Small intestine (tissue), 7 donors: ENCODE measurements around the gene LTV1. TPM values are rescaled to one million over a fixed set of nuclear protein-coding genes. Genes with fewer than 3 reads are reported as not detected.

ENCODE experiments used
- DNase-seq, 2 donors: peaks; one replicate each; pipeline versions ENCODE4 v3.0.0 to v3.0.0-alpha.2; 2013
- FAIRE-seq: peaks from 2 replicates; lab custom pipeline; 2012; peaks lifted over from hg19 to GRCh38; lab: Jason Lieb, UNC
- H3K27ac ChIP-seq, 3 donors: one replicate each; pipeline ENCODE4 v1.5.1; 2013; ENCODE audit warnings: low read length in 2 of 3, mild to moderate bottlenecking in 2 of 3, control low read depth in 1 of 3, inconsistent platforms in 1 of 3, low read depth in 1 of 3, moderate library complexity in 1 of 3
- H3K27me3 ChIP-seq, 3 donors: one replicate each; pipeline ENCODE4 v1.6.1; 2013; ENCODE audit warnings: low read length in 3 of 3, inconsistent platforms in 1 of 3; ENCODE audit not compliant: control insufficient read depth in 3 of 3, insufficient read depth in 3 of 3
- H3K36me3 ChIP-seq, 3 donors: one replicate each; pipeline ENCODE4 v1.6.1; 2013; ENCODE audit warnings: low read length in 3 of 3, inconsistent platforms in 1 of 3, low read depth in 1 of 3, mild to moderate bottlenecking in 1 of 3, moderate library complexity in 1 of 3; ENCODE audit not compliant: control insufficient read depth in 3 of 3, insufficient read depth in 2 of 3
- H3K4me1 ChIP-seq, 3 donors: one replicate each; pipeline ENCODE4 v1.6.1; 2013; ENCODE audit warnings: low read length in 2 of 3, inconsistent platforms in 1 of 3, low read depth in 1 of 3, mild to moderate bottlenecking in 1 of 3, moderate library complexity in 1 of 3; ENCODE audit not compliant: control insufficient read depth in 3 of 3, insufficient read depth in 2 of 3
- H3K4me3 ChIP-seq, 3 donors: one replicate each; pipeline ENCODE4 v1.5.1; 2013; ENCODE audit warnings: low read length in 3 of 3, control low read depth in 1 of 3, inconsistent platforms in 1 of 3, low read depth in 1 of 3, mild to moderate bottlenecking in 1 of 3, moderate library complexity in 1 of 3
- H3K9me3 ChIP-seq, 2 donors: one replicate each; pipeline ENCODE4 v1.6.1; 2013; ENCODE audit warnings: low read depth in 1 of 2, low read length in 1 of 2; ENCODE audit not compliant: control insufficient read depth in 2 of 2, insufficient read depth in 1 of 2
- WGBS, 3 donors: extraction: QIAGEN DNeasy Blood & Tissue Kit; methylation state at CpG; one replicate each; pipeline ENCODE4 v1.1.7; 2013; 5-methylcytosine and 5-hydroxymethylcytosine counted together
- polyA plus RNA-seq, 4 donors: library from polyadenylated mRNA; stranded (reverse) in 3 of 4; unstranded in 1 of 4; fragments of 200-250 nt in 3 of 4; fragments of 120-200 nt in 1 of 4; gene quantifications; one replicate each; pipeline versions ENCODE4 v1.2.1 to v1.2.3, GENCODE V29; 2013
- donor health status: healthy with polysubstance abuse.
- donor health status: control.
- donor health status: control.
- donor health status: Bipolar disorder and iron deficiency.
- donor health status: healthy.

LTV1 gene
- polyA plus RNA-seq, 4 donors: 17.3 to 25.7 (median 21.2) TPM

GRCh38 chr6:143807103-143807772, 35.9 kb upstream of the LTV1 start:
- Histone ChIP-seq H3K36me3 (peaks cover 0 to 28% (median 0%) of the 10 kb centered on the region in 3 donors), H3K27ac (no peak overlapping the region), H3K4me3 (no peak overlapping the region), H3K4me1 (no peaks in the 10 kb centered on the region), H3K27me3 (no peaks in the 10 kb centered on the region), H3K9me3 (no peaks in the 10 kb centered on the region)
- FAIRE-seq: no peak
- no peak for DNase-seq
- WGBS, 3 donors: 86 to 94% (median 90%) methylated on average over 6 of the region's 6 CpGs

GRCh38 chr6:143810745-143811144, 32.4 kb upstream of the LTV1 start:
- 95 to 98% (median 97%) methylated on average over 2 of the region's 2 CpGs for WGBS, 3 donors
- no peak for FAIRE-seq

GRCh38 chr6:143811501-143812157, 31.5 kb upstream of the LTV1 start:
- Histone ChIP-seq H3K4me3 (no peak overlapping the region), H3K27me3 (no peaks in the 10 kb centered on the region), H3K36me3 (peaks cover 0 to 24% (median 2%) of the 10 kb centered on the region in 3 donors), H3K4me1 (no peaks in the 10 kb centered on the region), H3K9me3 (no peaks in the 10 kb centered on the region), H3K27ac (peak overlapping the region in 1 of 3 donors; percentile 51)
- WGBS, 3 donors: 82 to 96% (median 89%) methylated on average over 2 of the region's 2 CpGs
- DNase-seq (no peak), FAIRE-seq (no peak)

More at GRCh38 chr6:143810745-143811144, 32.4 kb upstream of the LTV1 start:
- H3K27ac ChIP-seq: no peak overlapping the region
- no peak overlapping the region for H3K4me3 ChIP-seq
- peaks cover 0 to 27% (median 2%) of the 10 kb centered on the region in 3 donors for H3K36me3 ChIP-seq
- no peaks in the 10 kb centered on the region for H3K9me3 ChIP-seq
- H3K4me1 ChIP-seq: no peaks in the 10 kb centered on the region
- no peaks in the 10 kb centered on the region for H3K27me3 ChIP-seq
- DNase-seq: no peak

GRCh38 chr6:143817621-143818020, 25.5 kb upstream of the LTV1 start:
- Histone ChIP-seq H3K27me3 (no peaks in the 10 kb centered on the region), H3K9me3 (no peaks in the 10 kb centered on the region), H3K27ac (no peak overlapping the region), H3K4me3 (no peak overlapping the region), H3K36me3 (peaks cover 0 to 37% (median 0%) of the 10 kb centered on the region in 3 donors), H3K4me1 (no peaks in the 10 kb centered on the region)
- DNase-seq (no peak), FAIRE-seq (no peak)

- Histone ChIP-seq H3K9me3 (no peaks in the 10 kb centered on the region), H3K27ac (no peak overlapping the region), H3K4me1 (no peaks in the 10 kb centered on the region), H3K36me3 (peaks cover 0 to 34% (median 2%) of the 10 kb centered on the region in 3 donors), H3K27me3 (no peaks in the 10 kb centered on the region), H3K4me3 (no peak overlapping the region)
- DNase-seq (no peak), FAIRE-seq (no peak)
- 83 to 95% (median 91%) methylated on average over 6 of the region's 6 CpGs for WGBS, 3 donors
Measured at GRCh38 chr6:143821359-143821758, 21.8 kb upstream of the LTV1 start.

GRCh38 chr6:143822584-143823024, 20.5 kb upstream of the LTV1 start:
- WGBS, 3 donors: 70 to 77% (median 73%) methylated on average over 3 of the region's 3 CpGs
- FAIRE-seq: no peak

GRCh38 chr6:143823548-143823947, 19.6 kb upstream of the LTV1 start:
- no peak for DNase-seq
- H3K36me3 ChIP-seq: peaks cover 0 to 26% (median 4%) of the 10 kb centered on the region in 3 donors
- 80 to 89% (median 88%) methylated on average over 6 of the region's 6 CpGs for WGBS, 3 donors
- no peaks in the 10 kb centered on the region for H3K4me1 ChIP-seq
- FAIRE-seq: no peak
- H3K27ac ChIP-seq: no peak overlapping the region
- H3K4me3 ChIP-seq: no peak overlapping the region
- no peaks in the 10 kb centered on the region for H3K9me3 ChIP-seq
- no peaks in the 10 kb centered on the region for H3K27me3 ChIP-seq

More at GRCh38 chr6:143822584-143823024, 20.5 kb upstream of the LTV1 start:
- no peak overlapping the region for H3K27ac ChIP-seq
- H3K4me3 ChIP-seq: no peak overlapping the region
- peaks cover 0 to 31% (median 2%) of the 10 kb centered on the region in 3 donors for H3K36me3 ChIP-seq
- no peaks in the 10 kb centered on the region for H3K4me1 ChIP-seq
- no peak for DNase-seq
- no peaks in the 10 kb centered on the region for H3K9me3 ChIP-seq
- H3K27me3 ChIP-seq: no peaks in the 10 kb centered on the region

GRCh38 chr6:143828572-143828971, 14.6 kb upstream of the LTV1 start:
- Histone ChIP-seq H3K36me3 (peaks cover 0 to 7% (median 5%) of the 10 kb centered on the region in 3 donors), H3K27me3 (no peaks in the 10 kb centered on the region), H3K27ac (no peak overlapping the region), H3K4me3 (no peak overlapping the region), H3K4me1 (no peaks in the 10 kb centered on the region), H3K9me3 (no peaks in the 10 kb centered on the region)
- DNase-seq (no peak), FAIRE-seq (no peak)
